H1 (cell line): ENCODE results near the gene TUBD1. TPM values are rescaled to one million over a fixed set of nuclear protein-coding genes. Genes with fewer than 3 reads are reported as not detected.

Source experiments
- CTCF ChIA-PET: fragments of 300-600 bp; sonication (Branson Sonifier 250); formaldehyde crosslinking; loops from one replicate; lab custom pipeline; 2021; ENCODE audit not compliant: partially characterized antibody; lab: Charles Lee
- POLR2A ChIA-PET: fragments of 300-600 bp; sonication (Branson Sonifier 250); formaldehyde crosslinking; loops from one replicate; lab custom pipeline; 2021; ENCODE audit warnings: inconsistent platforms; ENCODE audit not compliant: partially characterized antibody; lab: Charles Lee
- DNase-seq, 2 experiments: peaks; one replicate each; pipeline versions ENCODE4 v3.0.0 to v3.0.0-alpha.2; 2010 to 2022; ENCODE audit warnings: low spot score in 2 of 2, low read depth in 1 of 2, mixed read lengths in 1 of 2
- FAIRE-seq: peaks from 2 replicates; lab custom pipeline; 2011; peaks lifted over from hg19 to GRCh38; lab: Jason Lieb, UNC
- H2AFZ ChIP-seq: 2 replicates; pipeline ENCODE4 v1.8.1; 2012; ENCODE audit warnings: low read length, inconsistent platforms
- H2AK5ac ChIP-seq: 2 replicates; pipeline ENCODE4 v1.6.1; 2013; ENCODE audit warnings: low read depth, low read length
- H2BK120ac ChIP-seq: replicated peaks from 2 replicates; pipeline ENCODE3; 2013; ENCODE audit warnings: low read depth, low read length, inconsistent platforms
- H2BK12ac ChIP-seq: 2 replicates; pipeline ENCODE4 v1.6.1; 2013; ENCODE audit warnings: low read depth, low read length
- H2BK15ac ChIP-seq: 2 replicates; pipeline ENCODE4 v1.6.1; 2013; ENCODE audit warnings: low read length
- H2BK20ac ChIP-seq: 2 replicates; pipeline ENCODE4 v1.6.1; 2013; ENCODE audit warnings: low read length
- H2BK5ac ChIP-seq: 2 replicates; pipeline ENCODE4 v1.6.1; 2013; ENCODE audit warnings: low read depth, low read length
- H3K14ac ChIP-seq: 2 replicates; pipeline ENCODE4 v1.6.1; 2013; ENCODE audit warnings: inconsistent platforms; ENCODE audit not compliant: insufficient read length
- H3K18ac ChIP-seq: 2 replicates; pipeline ENCODE4 v1.6.1; 2013; ENCODE audit warnings: low read length; ENCODE audit errors: extremely low read depth
- H3K23ac ChIP-seq: 2 replicates; pipeline ENCODE4 v1.6.1; 2013; ENCODE audit warnings: inconsistent platforms; ENCODE audit not compliant: insufficient read length
- H3K23me2 ChIP-seq: 2 replicates; pipeline ENCODE4 v1.6.1; 2013; ENCODE audit warnings: low read depth, low read length
- H3K27ac ChIP-seq: 2 replicates; pipeline ENCODE4 v1.6.1; 2011; ENCODE audit warnings: low read depth, low read length, inconsistent platforms
- H3K27me3 ChIP-seq, 4 experiments: replicated peaks in 1 of 4; 1 replicate in 1 of 4; 2 replicates in 3 of 4; pipeline versions ENCODE4 v1.6.1 to v1.8.1; 2011 to 2013; ENCODE audit warnings: low read length in 3 of 4, mild to moderate bottlenecking in 3 of 4, inconsistent platforms in 2 of 4, mixed read lengths in 2 of 4, moderate library complexity in 1 of 4; ENCODE audit not compliant: control insufficient read depth in 3 of 4, insufficient read depth in 3 of 4; ENCODE audit errors: extremely low read depth in 1 of 4
- H3K36me3 ChIP-seq, 4 experiments: 2 replicates each; pipeline versions ENCODE4 v1.6.1 to v1.8.1; 2011 to 2013; ENCODE audit warnings: mild to moderate bottlenecking in 4 of 4, low read length in 3 of 4, moderate library complexity in 2 of 4, control low read depth in 1 of 4, inconsistent platforms in 1 of 4; ENCODE audit not compliant: insufficient read depth in 4 of 4, control insufficient read depth in 2 of 4
- H3K4ac ChIP-seq: replicated peaks from 2 replicates; pipeline ENCODE3; 2013; ENCODE audit warnings: low read length, low read depth, mixed read lengths, inconsistent platforms; ENCODE audit not compliant: insufficient read length
- H3K4me1 ChIP-seq, 4 experiments: replicated peaks in 1 of 4; 1 replicate in 1 of 4; 2 replicates in 3 of 4; pipeline versions ENCODE4 v1.6.1 to v1.8.1; 2011 to 2013; ENCODE audit warnings: low read length in 3 of 4, inconsistent platforms in 2 of 4, mixed read lengths in 1 of 4; ENCODE audit not compliant: insufficient read depth in 4 of 4, control insufficient read depth in 3 of 4
- H3K4me2 ChIP-seq, 2 experiments: 2 replicates each; pipeline versions ENCODE4 v1.6.1 to v1.8.1; 2011 to 2013; ENCODE audit warnings: low read depth in 2 of 2, low read length in 2 of 2, control low read depth in 1 of 2, inconsistent platforms in 1 of 2, mild to moderate bottlenecking in 1 of 2; ENCODE audit not compliant: insufficient read depth in 1 of 2
- H3K4me3 ChIP-seq, 4 experiments: fragments of 200-600, 300-600 bp in 1 of 4; sonication (generic), shearing (Covaris generic), sonication (Bioruptor Twin) in 1 of 4; 2 replicates each; pipeline versions ENCODE4 v1.5.1 to v1.8.1; 2011 to 2016; ENCODE audit warnings: low read length in 4 of 4, low read depth in 3 of 4, control low read depth in 2 of 4, inconsistent platforms in 2 of 4, mild to moderate bottlenecking in 2 of 4, mixed read lengths in 1 of 4, moderate library complexity in 1 of 4; ENCODE audit not compliant: insufficient read depth in 2 of 4; ENCODE audit errors: extremely low read depth in 1 of 4
- H3K56ac ChIP-seq: replicated peaks from 2 replicates; pipeline ENCODE3; 2013; ENCODE audit warnings: low read depth, mild to moderate bottlenecking, mixed read lengths, low read length, inconsistent platforms; ENCODE audit not compliant: insufficient read length
- H3K79me1 ChIP-seq: 2 replicates; pipeline ENCODE4 v1.6.1; 2013; ENCODE audit warnings: low read depth, low read length, control low read depth
- H3K79me2 ChIP-seq, 2 experiments: 2 replicates each; pipeline versions ENCODE4 v1.6.1 to v1.8.1; 2012 to 2013; ENCODE audit warnings: low read length in 2 of 2, mild to moderate bottlenecking in 2 of 2, inconsistent platforms in 1 of 2; ENCODE audit not compliant: insufficient read depth in 2 of 2, control insufficient read depth in 1 of 2
- H3K9ac ChIP-seq, 4 experiments: replicated peaks in 1 of 4; 1 replicate in 1 of 4; 2 replicates in 3 of 4; pipeline versions ENCODE4 v1.6.1 to v1.8.1; 2011 to 2013; ENCODE audit warnings: low read depth in 3 of 4, low read length in 3 of 4, control low read depth in 2 of 4, mild to moderate bottlenecking in 2 of 4, moderate library complexity in 2 of 4, inconsistent platforms in 1 of 4; ENCODE audit errors: extremely low read depth in 1 of 4
- H3K9me3 ChIP-seq, 2 experiments: 2 replicates each; pipeline versions ENCODE4 v1.6.1 to v1.8.1; 2012 to 2013; ENCODE audit warnings: mild to moderate bottlenecking in 2 of 2, moderate library complexity in 2 of 2, control low read depth in 1 of 2, inconsistent platforms in 1 of 2, low read depth in 1 of 2, low read length in 1 of 2, mixed read lengths in 1 of 2; ENCODE audit not compliant: insufficient read depth in 2 of 2
- H4K20me1 ChIP-seq, 2 experiments: replicated peaks in 1 of 2; 2 replicates each; pipeline versions ENCODE3 to v1.8.1; 2011 to 2013; ENCODE audit warnings: inconsistent platforms in 2 of 2, low read length in 2 of 2, mild to moderate bottlenecking in 1 of 2; ENCODE audit not compliant: insufficient read depth in 2 of 2, control insufficient read depth in 1 of 2
- H4K5ac ChIP-seq: 2 replicates; pipeline ENCODE4 v1.6.1; 2013; ENCODE audit warnings: low read length, low read depth, mixed read lengths, inconsistent platforms; ENCODE audit not compliant: insufficient read length
- H4K8ac ChIP-seq: 2 replicates; pipeline ENCODE4 v1.8.0; 2013; ENCODE audit warnings: mild to moderate bottlenecking, moderate library complexity, low read length, inconsistent platforms; ENCODE audit not compliant: insufficient read depth; ENCODE audit errors: extremely low read depth
- H4K91ac ChIP-seq: replicated peaks from 2 replicates; pipeline ENCODE3; 2013; ENCODE audit warnings: low read length, mixed read lengths, inconsistent platforms; ENCODE audit not compliant: insufficient read length
- FOSL1 ChIP-seq: IDR thresholded peaks from 2 replicates; pipeline ENCODE4 v1.6.1; 2011; ENCODE audit warnings: mild to moderate bottlenecking, low read depth, low read length, moderate library complexity; ENCODE audit not compliant: insufficient read depth
- HDAC2 ChIP-seq, 2 experiments: fragments of 300-600 bp in 1 of 2; sonication (generic) in 1 of 2; IDR thresholded peaks; 2 replicates each; pipeline ENCODE4 v1.6.1; 2011 to 2012; ENCODE audit warnings: low read depth in 2 of 2, low read length in 2 of 2, mild to moderate bottlenecking in 2 of 2, moderate library complexity in 2 of 2, borderline replicate concordance in 1 of 2, inconsistent platforms in 1 of 2
- KDM4A ChIP-seq: IDR thresholded peaks from one replicate; pipeline ENCODE4 v1.7.1; 2012; ENCODE audit warnings: low read depth, mild to moderate bottlenecking, moderate library complexity, low read length, inconsistent platforms; ENCODE audit not compliant: severe bottlenecking
- KDM5A ChIP-seq: fragments of 200-600 bp; IDR thresholded peaks from 2 replicates; pipeline ENCODE4 v1.7.1; 2012; ENCODE audit warnings: mild to moderate bottlenecking, low read length, inconsistent platforms, mixed read lengths
- POLR2AphosphoS5 ChIP-seq: IDR thresholded peaks from 2 replicates; pipeline ENCODE4 v1.6.1; 2011; ENCODE audit warnings: low read depth, low read length
- SIRT6 ChIP-seq: IDR thresholded peaks from one replicate; pipeline ENCODE4 v1.7.1; 2012; ENCODE audit warnings: low read length, inconsistent platforms
- SP4 ChIP-seq: IDR thresholded peaks from 2 replicates; pipeline ENCODE4 v1.6.1; 2012; ENCODE audit warnings: low read length, inconsistent platforms
- SUZ12 ChIP-seq: fragments of 200-600 bp; sonication (generic); IDR thresholded peaks from 2 replicates; pipeline ENCODE4 v1.6.1; 2012; ENCODE audit warnings: mild to moderate bottlenecking, inconsistent platforms, low read length, moderate library complexity, mixed read lengths
- TAF7 ChIP-seq: optimal IDR thresholded peaks from 2 replicates; pipeline ENCODE3; 2011; ENCODE audit warnings: low read depth, mild to moderate bottlenecking, inconsistent platforms, low read length, moderate library complexity, borderline replicate concordance
- TCF12 ChIP-seq: IDR thresholded peaks from 2 replicates; pipeline ENCODE4 v1.6.1; 2011; ENCODE audit warnings: low read depth, mild to moderate bottlenecking, low read length
- TEAD4 ChIP-seq: IDR thresholded peaks from 2 replicates; pipeline ENCODE4 v1.6.1; 2012; ENCODE audit warnings: low read depth, low read length, inconsistent platforms, mixed read lengths
- YY1 ChIP-seq: IDR thresholded peaks from 2 replicates; pipeline ENCODE4 v1.6.1; 2011; ENCODE audit warnings: low read depth, mild to moderate bottlenecking, low read length
- WGBS, 2 experiments: shearing (Covaris generic) in 1 of 2; methylation state at CpG; one replicate each; pipeline versions ENCODE4 v1.1.6 to v1.1.7; 2013 to 2015; ENCODE audit warnings: low lambda C conversion rate in 2 of 2, mixed read lengths in 2 of 2, inconsistent platforms in 1 of 2, low coverage in 1 of 2, missing lambda C conversion rate in 1 of 2; ENCODE audit not compliant: insufficient replicate concordance in 2 of 2, insufficient coverage in 1 of 2, insufficient read length in 1 of 2; ENCODE audit errors: extremely low coverage in 1 of 2, missing lambda C conversion rate in 1 of 2; 5-methylcytosine and 5-hydroxymethylcytosine counted together
- polyA plus RNA-seq, 7 experiments: library from polyadenylated mRNA; depleted of rRNA in 3 of 7; stranded (reverse) in 5 of 7; unstranded in 2 of 7; fragments of >200 nt in 5 of 7; fragments of 200-250 nt in 2 of 7; gene quantifications; 1 replicate in 5 of 7; 2 replicates in 1 of 7; 4 replicates in 1 of 7; pipeline versions ENCODE4 v1.2.1 to v1.2.3, GENCODE V29; 2011 to 2013; ENCODE audit warnings: missing spikeins in 2 of 7, mixed read lengths in 2 of 7
- total RNA-seq: library from RNA; stranded (reverse); fragmentation: NEBNext Ultra II Directional; extraction: Animal tissue kit (Norgen Biotek cat#: 25700); gene quantifications from 2 replicates; pipeline ENCODE4 v1.2.1, GENCODE V29; 2021

The TUBD1 gene
- total and polyA plus RNA-seq, 2 of the 8 experiments (the other 6 are each of a cell fraction or from before 2014, with no cell fraction given), result 9.1 to 17.5 TPM

GRCh38 chr17:59845595-59846393, 46.9 kb downstream of the TUBD1 start:
- Histone ChIP-seq H3K14ac (no peak overlapping the region), H2BK5ac (no peak overlapping the region), H3K36me3 (peaks cover 0 to 13% (median 2%) of the 10 kb centered on the region in 4 experiments; a peak in 4 of 8 replicates), H3K18ac (no peak overlapping the region; the same call in 1 of the 2 replicates), H3K27me3 (no peaks in the 10 kb centered on the region), H2BK120ac (no peak overlapping the region), H2BK15ac (no peak overlapping the region), H4K20me1 (no peaks in the 10 kb centered on the region), H3K23ac (no peak overlapping the region), H3K9ac (no peak overlapping the region), H4K91ac (no peak overlapping the region), H3K23me2 (no peaks in the 10 kb centered on the region), H2BK12ac (no peak overlapping the region; the same call in 1 of the 2 replicates), H4K5ac (no peak overlapping the region), H2AFZ (no peak overlapping the region), H2BK20ac (no peak overlapping the region), H3K4ac (no peak overlapping the region), H3K9me3 (no peaks in the 10 kb centered on the region), H3K79me2 (peaks cover 0 to 9% of the 10 kb centered on the region in 2 experiments; a peak in 2 of 4 replicates), H3K79me1 (no peaks in the 10 kb centered on the region), H3K4me3 (no peak overlapping the region), H2AK5ac (no peak overlapping the region), H3K4me1 (peaks cover 7 to 15% (median 10%) of the 10 kb centered on the region in 4 experiments; a peak in 6 of 7 replicates), H3K4me2 (no peak overlapping the region), H4K8ac (no peak overlapping the region), H3K56ac (no peak overlapping the region), H3K27ac (0 out of 2 replicates have a peak overlapping the region, but pooled peaks have one; percentile 16)
- POLR2A ChIA-PET, result interaction anchor here (0.8 to 11.2 kb wide), 4 partner anchors 8 to 98 kb away, joined by 4 to 137 read pairs (median 4); no protein-coding TSS in a partner anchor
- DNase-seq (no peak), FAIRE-seq (no peak)
- CTCF ChIA-PET, result interaction anchor here (1.6 to 1.8 kb wide), 2 partner anchors 24 to 98 kb away, joined by 3 to 5 read pairs; no protein-coding TSS in a partner anchor
- WGBS, 2 experiments, result 88% methylated on average over 3 of the region's 3 CpGs; no CpG with 5 or more reads in 1 of the 2 experiments
- TF ChIP-seq TCF12 (no peak), TEAD4 (no peak), KDM5A (no peak), SUZ12 (no peak), HDAC2 (IDR thresholded peaks at IDR 0.05; ENCODE audit: borderline replicate concordance in 1 of 2, low read depth in 2 of 2, low read length in 2 of 2) (no peak), TAF7 (peak; percentile 17), POLR2AphosphoS5 (peak; percentile 37; the same call in 1 of the 2 replicates), KDM4A (no peak), YY1 (no peak), SIRT6 (no peak), SP4 (no peak), FOSL1 (no peak)
